Measurements from ENCODE around the gene KIRREL3.

The KIRREL3 gene

GRCh38 chr11:126663749-126664592 lies 336.6 kb downstream of the KIRREL3 start:
- no peak for DNase-seq (ENCODE audit: low read depth)

GRCh38 chr11:126662035-126662790 lies 338.4 kb downstream of the KIRREL3 start:
- DNase-seq (ENCODE audit: low read depth): no peak

GRCh38 chr11:126660761-126661425 lies 339.7 kb downstream of the KIRREL3 start:
- DNase-seq (ENCODE audit: low read depth): peak; percentile 1

- DNase-seq (ENCODE audit: low read depth): peak; percentile 6
These were observed 340.2 kb downstream of the KIRREL3 start for GRCh38 chr11:126660321-126660720.

- no peak for DNase-seq (ENCODE audit: low read depth)
These were observed 342.1 kb downstream of the KIRREL3 start for GRCh38 chr11:126658306-126659056.

- DNase-seq (ENCODE audit: low read depth): peak; percentile 28
These were observed 344.8 kb downstream of the KIRREL3 start for GRCh38 chr11:126655807-126656128.

- DNase-seq (ENCODE audit: low read depth): no peak
These were observed 345.4 kb downstream of the KIRREL3 start for GRCh38 chr11:126654886-126655806.

- no peak for DNase-seq (ENCODE audit: low read depth)
These were observed 347.5 kb downstream of the KIRREL3 start for GRCh38 chr11:126653040-126653439.

GRCh38 chr11:126647735-126648134 lies 352.8 kb downstream of the KIRREL3 start:
- peak; percentile 74 for DNase-seq (ENCODE audit: low read depth)

- DNase-seq (ENCODE audit: low read depth): peak; percentile 59
These were observed 353.6 kb downstream of the KIRREL3 start for GRCh38 chr11:126646701-126647557.

GRCh38 chr11:126645186-126645585 lies 355.4 kb downstream of the KIRREL3 start:
- no peak for DNase-seq (ENCODE audit: low read depth)

- no peak for DNase-seq (ENCODE audit: low read depth)
These were observed 360.4 kb downstream of the KIRREL3 start for GRCh38 chr11:126640186-126640585.

- DNase-seq (ENCODE audit: low read depth): no peak
These were observed 360.9 kb downstream of the KIRREL3 start for GRCh38 chr11:126639692-126640091.

GRCh38 chr11:126638648-126639047 lies 361.9 kb downstream of the KIRREL3 start:
- DNase-seq (ENCODE audit: low read depth): no peak

- DNase-seq (ENCODE audit: low read depth): peak; percentile 92
These were observed 362.8 kb downstream of the KIRREL3 start for GRCh38 chr11:126637795-126638175.

GRCh38 chr11:126636911-126637794 lies 363.4 kb downstream of the KIRREL3 start:
- peak; percentile 59 for DNase-seq (ENCODE audit: low read depth)

GRCh38 chr11:126635511-126635910 lies 365.1 kb downstream of the KIRREL3 start:
- DNase-seq (ENCODE audit: low read depth): no peak

- DNase-seq (ENCODE audit: low read depth): no peak
These were observed 365.6 kb downstream of the KIRREL3 start for GRCh38 chr11:126634963-126635362.

- no peak for DNase-seq (ENCODE audit: low read depth)
These were observed 367.2 kb downstream of the KIRREL3 start for GRCh38 chr11:126633330-126633729.
